BE2C (cell line): ENCODE measurements around the gene PRKCH.

Experiments
- DNase-seq: peaks from one replicate; pipeline ENCODE4 v3.0.0-alpha.2; 2020
- H3K27me3 ChIP-seq: fragments of 250-450 bp; sonication (Bioruptor Pico); 2 replicates; pipeline ENCODE4 v1.5.1; 2020; ENCODE audit warnings: mild to moderate bottlenecking
- H3K36me3 ChIP-seq: fragments of 250-450 bp; sonication (Bioruptor Pico); 2 replicates; pipeline ENCODE4 v1.5.1; 2020; ENCODE audit warnings: mild to moderate bottlenecking
- H3K4me1 ChIP-seq: fragments of 250-450 bp; sonication (Bioruptor Pico); 2 replicates; pipeline ENCODE4 v1.5.1; 2020
- H3K4me3 ChIP-seq: 2 replicates; pipeline ENCODE4 v1.5.1; 2011; ENCODE audit warnings: low read depth, low read length
- H3K9me3 ChIP-seq: fragments of 250-450 bp; sonication (Bioruptor Pico); 2 replicates; pipeline ENCODE4 v1.5.1; 2020
- TF ChIP-seq, protein P1 (sequence below): IDR thresholded peaks from 2 replicates; pipeline ENCODE4 v1.5.1; 2012; ENCODE audit warnings: mild to moderate bottlenecking, low read depth, low read length

PRKCH gene

DNA sequence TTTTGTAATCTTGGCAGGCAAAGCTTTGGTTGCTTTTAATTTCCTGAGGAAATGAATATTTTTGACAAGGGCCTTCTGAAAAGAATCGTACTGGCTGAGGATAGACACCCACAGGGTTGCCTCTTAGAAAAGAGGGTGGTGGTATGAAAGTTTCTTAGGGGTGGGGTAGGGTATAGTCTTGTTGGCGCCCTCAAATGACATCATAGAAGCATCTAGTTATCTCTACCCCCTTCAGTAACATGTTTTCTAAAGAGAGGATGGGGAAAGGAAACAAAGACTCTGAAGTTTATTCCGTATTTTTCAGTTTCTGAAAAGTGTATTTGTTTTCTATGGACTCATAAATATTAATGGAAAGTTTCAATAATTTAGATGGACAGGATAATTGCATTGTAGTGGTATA lies 13.7 kb downstream of the PRKCH start:
- no peak for DNase-seq
- H3K4me3 ChIP-seq = no peak overlapping the region
- no peaks in the 10 kb centered on the region for H3K36me3 ChIP-seq
- no peaks in the 10 kb centered on the region for H3K9me3 ChIP-seq
- H3K4me1 ChIP-seq = no peaks in the 10 kb centered on the region
- peaks cover 25% of the 10 kb centered on the region for H3K27me3 ChIP-seq
- TF ChIP-seq, protein P1, sequence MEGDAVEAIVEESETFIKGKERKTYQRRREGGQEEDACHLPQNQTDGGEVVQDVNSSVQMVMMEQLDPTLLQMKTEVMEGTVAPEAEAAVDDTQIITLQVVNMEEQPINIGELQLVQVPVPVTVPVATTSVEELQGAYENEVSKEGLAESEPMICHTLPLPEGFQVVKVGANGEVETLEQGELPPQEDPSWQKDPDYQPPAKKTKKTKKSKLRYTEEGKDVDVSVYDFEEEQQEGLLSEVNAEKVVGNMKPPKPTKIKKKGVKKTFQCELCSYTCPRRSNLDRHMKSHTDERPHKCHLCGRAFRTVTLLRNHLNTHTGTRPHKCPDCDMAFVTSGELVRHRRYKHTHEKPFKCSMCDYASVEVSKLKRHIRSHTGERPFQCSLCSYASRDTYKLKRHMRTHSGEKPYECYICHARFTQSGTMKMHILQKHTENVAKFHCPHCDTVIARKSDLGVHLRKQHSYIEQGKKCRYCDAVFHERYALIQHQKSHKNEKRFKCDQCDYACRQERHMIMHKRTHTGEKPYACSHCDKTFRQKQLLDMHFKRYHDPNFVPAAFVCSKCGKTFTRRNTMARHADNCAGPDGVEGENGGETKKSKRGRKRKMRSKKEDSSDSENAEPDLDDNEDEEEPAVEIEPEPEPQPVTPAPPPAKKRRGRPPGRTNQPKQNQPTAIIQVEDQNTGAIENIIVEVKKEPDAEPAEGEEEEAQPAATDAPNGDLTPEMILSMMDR = no peak

GRCh38 chr14:61335671-61336275 lies 14.4 kb downstream of the PRKCH start:
- no peak for DNase-seq
- TF ChIP-seq, protein P1 = no peak
- H3K4me1 ChIP-seq = no peaks in the 10 kb centered on the region
- H3K27me3 ChIP-seq = peaks cover 21% of the 10 kb centered on the region
- H3K4me3 ChIP-seq = no peak overlapping the region
- no peaks in the 10 kb centered on the region for H3K36me3 ChIP-seq
- no peaks in the 10 kb centered on the region for H3K9me3 ChIP-seq

DNA sequence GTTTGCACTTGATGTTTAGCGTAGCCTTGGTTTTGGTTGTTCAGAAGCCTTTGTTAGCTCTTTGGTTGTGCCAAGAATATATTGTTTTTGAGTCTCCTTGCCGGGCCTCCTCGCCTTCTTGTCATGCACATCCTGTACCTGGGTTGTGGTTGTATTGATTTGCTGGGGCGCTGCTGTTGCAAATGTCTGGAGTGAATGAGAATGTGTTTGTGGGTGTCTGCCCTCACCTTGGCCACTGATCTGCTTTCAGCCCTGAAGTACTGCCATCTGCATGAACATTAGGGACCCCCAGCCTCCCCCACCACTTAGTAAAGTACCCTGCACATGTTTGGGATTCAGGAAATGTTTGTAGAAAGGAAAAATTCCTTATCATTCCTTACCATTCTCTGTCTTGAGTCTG lies 16.5 kb downstream of the PRKCH start:
- no peaks in the 10 kb centered on the region for H3K36me3 ChIP-seq
- no peak overlapping the region for H3K4me3 ChIP-seq
- peaks cover 13% of the 10 kb centered on the region for H3K27me3 ChIP-seq
- no peaks in the 10 kb centered on the region for H3K9me3 ChIP-seq
- DNase-seq = no peak
- H3K4me1 ChIP-seq = no peaks in the 10 kb centered on the region
- TF ChIP-seq, protein P1 = no peak

- no peak overlapping the region for H3K4me3 ChIP-seq
- TF ChIP-seq, protein P1 = no peak
- H3K27me3 ChIP-seq = peaks cover 13% of the 10 kb centered on the region
- no peaks in the 10 kb centered on the region for H3K36me3 ChIP-seq
- DNase-seq = no peak
- H3K9me3 ChIP-seq = no peaks in the 10 kb centered on the region
- H3K4me1 ChIP-seq = no peaks in the 10 kb centered on the region
Observed at GRCh38 chr14:61338457-61338856, 17.1 kb downstream of the PRKCH start.

DNA sequence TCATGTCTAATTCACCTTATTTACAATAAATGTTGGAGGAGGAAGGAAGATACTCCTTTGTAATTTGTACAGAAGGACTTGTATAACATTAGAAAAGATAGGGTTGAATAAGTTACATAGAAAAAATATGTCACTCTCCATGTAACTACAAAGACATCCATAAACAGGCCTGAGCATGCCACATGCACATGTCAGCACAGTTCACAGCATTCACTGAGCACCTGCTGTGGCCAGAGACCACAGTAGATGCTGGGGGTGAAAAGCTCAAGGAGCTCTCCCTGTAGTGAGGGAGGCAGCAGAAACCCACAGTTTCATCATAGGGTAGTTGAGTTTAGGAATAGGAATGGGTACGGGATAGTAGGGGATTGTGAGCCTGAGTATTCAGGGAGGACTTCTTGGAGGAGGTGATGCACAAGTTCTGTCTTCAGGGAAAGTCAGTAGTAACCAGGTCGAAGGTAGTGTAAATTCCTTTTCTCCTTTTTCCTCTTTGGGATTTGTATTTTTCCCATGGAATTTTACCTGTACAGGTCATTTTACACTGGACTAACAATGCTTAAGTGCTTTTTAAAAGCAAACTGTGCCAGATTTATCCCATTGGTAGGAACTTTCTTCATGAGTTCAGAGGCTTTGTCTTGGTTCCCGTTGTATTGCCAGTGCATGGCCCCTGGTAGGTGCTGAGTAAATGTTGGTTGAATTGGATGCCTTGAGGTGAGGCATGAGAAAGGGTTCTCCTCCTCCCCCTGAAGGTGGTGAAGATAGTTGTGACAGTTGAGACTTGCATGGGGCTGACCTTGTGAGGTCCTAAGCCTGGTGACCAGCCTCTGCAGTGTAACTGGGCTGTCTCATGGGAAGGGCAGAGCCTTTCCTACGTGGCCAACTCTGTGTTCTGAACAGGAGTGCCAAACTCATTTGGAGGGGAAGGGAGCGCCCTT lies 20.2 kb downstream of the PRKCH start:
- TF ChIP-seq, protein P1 = no peak
- Histone ChIP-seq H3K9me3 (no peaks in the 10 kb centered on the region), H3K4me1 (no peaks in the 10 kb centered on the region), H3K36me3 (no peaks in the 10 kb centered on the region), H3K27me3 (no peaks in the 10 kb centered on the region; the same call in 1 of the 2 replicates), H3K4me3 (no peak overlapping the region)
- no peak for DNase-seq

- Histone ChIP-seq H3K27me3 (no peaks in the 10 kb centered on the region; the same call in 1 of the 2 replicates), H3K4me1 (no peaks in the 10 kb centered on the region), H3K4me3 (no peak overlapping the region), H3K36me3 (no peaks in the 10 kb centered on the region), H3K9me3 (no peaks in the 10 kb centered on the region)
- DNase-seq = no peak
- TF ChIP-seq, protein P1 = no peak
Observed at GRCh38 chr14:61342486-61342885, 21.1 kb downstream of the PRKCH start.
